Sigmoid colon (tissue), 4 donors: ENCODE results near the gene THRA.

ENCODE experiments used
- CTCF ChIP-seq, 4 experiments: fragments of 450-650 bp in 3 of 4; fragments of 200-600 bp in 1 of 4; IDR thresholded peaks; one replicate each; pipeline ENCODE4 v1.5.1; 2016 to 2019; ENCODE audit warnings: antibody characterized with exemption in 4 of 4, mild to moderate bottlenecking in 3 of 4, moderate library complexity in 2 of 4
- EP300 ChIP-seq, 4 donors: sonication (generic); formaldehyde crosslinking; IDR thresholded peaks; one replicate each; pipeline ENCODE4 v1.6.1; 2017; ENCODE audit warnings: antibody characterized with exemption in 4 of 4
- POLR2A ChIP-seq, 2 donors: fragments of 450-650 bp; IDR thresholded peaks; one replicate each; pipeline ENCODE4 v1.6.1; 2016; ENCODE audit warnings: antibody characterized with exemption in 2 of 2, mild to moderate bottlenecking in 2 of 2, moderate library complexity in 2 of 2
- POLR2AphosphoS5 ChIP-seq, 4 donors: sonication (generic); formaldehyde crosslinking; IDR thresholded peaks; one replicate each; pipeline ENCODE4 v1.6.1; 2017; ENCODE audit warnings: antibody characterized with exemption in 4 of 4

- TF ChIP-seq CTCF (IDR thresholded peaks at IDR 0.05) (no peak), POLR2AphosphoS5 (IDR thresholded peaks at IDR 0.05) (no peak), EP300 (IDR thresholded peaks at IDR 0.05) (no peak), POLR2A (IDR thresholded peaks at IDR 0.05) (no peak)
These were observed 1.7 kb upstream of the THRA start for GRCh38 chr17:40060887-40061608.
